NCI-H2171 treated with DMSO at 0.1 percent for 48 hours (cell line): ENCODE data around the gene EGFLAM.
"Not testable (repeated sequence)": the region's sequence is repeated elsewhere in the genome, so short reads cannot be mapped to it uniquely, and the experiment has no call there.

Experiments
- DNase-seq: peaks from one replicate; lab custom pipeline; 2025; lab: John Stamatoyannopoulos, UW

The EGFLAM gene

DNA sequence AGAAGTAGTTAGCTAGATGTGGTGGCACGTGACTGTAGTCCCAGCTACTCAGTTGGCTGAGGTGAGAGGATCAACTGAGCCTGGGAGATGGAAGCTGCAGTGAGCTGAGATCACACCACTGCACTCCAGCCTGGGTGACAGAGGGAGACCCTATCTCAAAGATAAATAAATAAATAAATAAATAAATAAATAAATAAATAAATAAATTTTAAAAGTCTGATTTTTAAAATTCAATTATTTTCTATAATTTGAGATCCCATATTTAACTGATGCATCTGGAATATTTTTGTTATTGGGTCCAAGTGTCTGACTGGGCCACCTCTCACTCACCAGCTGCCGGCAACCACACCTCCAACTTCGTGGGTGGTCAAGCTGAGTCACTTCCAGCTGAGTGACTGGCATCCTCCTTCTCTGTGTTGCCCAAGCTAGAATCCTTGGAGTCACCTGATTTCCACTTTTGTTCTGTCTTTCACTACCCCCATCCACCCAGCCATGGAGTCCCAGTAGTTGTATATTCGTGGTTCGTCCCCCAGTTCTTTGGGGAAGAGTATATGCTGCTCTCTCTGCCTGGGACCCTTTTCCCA, 70.9 kb downstream of the EGFLAM start:
- DNase-seq, result no peak

DNA sequence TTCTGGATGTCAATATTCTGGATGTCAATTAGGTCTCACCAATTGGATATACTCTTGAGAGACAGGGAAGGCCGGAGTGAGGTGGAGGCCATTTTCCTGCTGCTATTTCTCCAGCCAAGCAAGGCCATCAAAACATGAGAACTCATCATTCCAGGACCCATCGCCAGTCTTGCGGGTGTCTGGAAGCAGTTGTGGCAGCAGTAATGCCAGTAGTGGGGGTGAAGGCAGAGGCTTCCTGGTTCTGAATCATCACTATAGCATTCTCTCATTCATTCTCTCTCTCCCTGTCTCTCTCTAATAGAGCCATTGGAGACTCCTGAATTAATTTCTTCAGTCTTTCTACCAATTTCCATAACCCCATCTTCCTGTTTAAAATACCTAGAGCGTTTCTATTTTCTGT, 71.8 kb downstream of the EGFLAM start:
- no peak for DNase-seq

DNA sequence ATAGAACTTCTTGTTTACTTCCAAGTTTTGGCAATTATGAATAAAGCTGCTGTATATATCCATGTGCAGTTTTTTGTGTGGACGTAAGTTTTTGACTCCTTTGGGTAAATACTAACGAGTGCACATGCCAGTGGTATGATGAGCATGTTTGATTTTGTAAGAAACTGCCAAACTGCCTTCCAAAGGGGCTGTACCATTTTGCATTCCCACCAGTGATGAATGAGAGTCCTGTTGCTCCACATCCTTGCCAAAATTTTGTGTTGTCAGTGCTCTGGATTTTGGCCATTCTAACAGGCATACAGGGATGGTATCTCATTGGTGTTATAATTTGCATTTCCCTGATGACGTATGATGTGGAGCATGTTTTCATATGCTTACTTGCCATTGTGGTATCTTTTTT, 73.5 kb downstream of the EGFLAM start:
- no peak for DNase-seq

DNA sequence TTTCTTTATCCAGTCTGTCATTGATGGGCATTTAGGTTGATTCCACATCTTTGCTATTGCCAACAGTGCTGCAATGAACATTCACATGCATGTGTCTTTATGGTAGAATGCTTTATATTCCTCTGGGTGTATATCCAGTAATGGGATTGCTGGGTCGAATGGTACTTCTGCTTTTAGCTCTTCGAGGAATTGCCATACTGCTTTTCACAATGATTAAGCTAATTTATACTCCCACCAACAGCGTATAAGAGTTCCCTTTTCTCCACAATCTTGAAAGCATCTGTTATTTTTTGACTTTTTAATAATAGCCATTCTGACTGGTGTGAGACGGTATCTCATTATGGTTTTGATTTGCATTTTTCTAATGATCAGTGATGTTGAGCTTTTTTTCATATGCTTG, 74.8 kb downstream of the EGFLAM start:
- DNase-seq, result not testable (repeated sequence)

DNA sequence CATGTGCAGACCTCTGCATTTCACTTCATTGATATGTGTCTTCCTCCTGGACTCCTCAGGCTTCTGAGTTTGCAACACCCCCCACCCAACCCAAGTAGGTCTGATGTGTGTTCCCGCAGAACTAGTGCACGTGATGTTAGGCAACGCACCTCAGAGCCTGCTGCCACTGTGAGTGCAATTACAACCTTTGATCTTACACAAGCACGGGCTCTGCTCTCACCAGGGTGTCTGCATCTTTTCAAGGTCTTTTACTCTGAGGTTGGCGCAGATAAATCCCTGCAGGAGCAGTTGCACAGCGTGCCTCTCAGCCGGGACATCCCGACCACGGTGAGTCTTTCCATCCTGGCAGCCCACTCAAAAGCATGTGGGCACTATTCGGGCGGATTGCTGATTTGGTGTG, 80.1 kb downstream of the EGFLAM start:
- DNase-seq, result no peak

DNA sequence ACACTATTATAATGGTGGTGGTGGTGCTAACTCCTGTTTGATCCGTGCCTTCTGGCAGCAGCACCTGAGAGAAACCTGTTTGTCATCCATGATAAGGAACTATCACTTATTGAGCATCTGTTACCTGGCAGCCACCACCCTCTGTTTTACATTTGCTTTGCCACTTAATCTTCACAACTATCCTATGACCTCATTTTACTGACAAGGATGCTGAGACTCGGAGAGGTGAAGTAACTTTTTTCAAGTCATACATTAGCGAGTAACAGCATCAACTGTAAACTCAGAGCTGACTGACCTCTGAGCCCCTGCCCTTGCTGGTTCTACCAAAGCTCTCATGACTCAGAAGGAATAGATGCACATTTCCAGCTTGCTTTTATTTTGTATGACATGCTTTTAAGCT, 81.1 kb downstream of the EGFLAM start:
- DNase-seq, result peak; percentile 70

DNA sequence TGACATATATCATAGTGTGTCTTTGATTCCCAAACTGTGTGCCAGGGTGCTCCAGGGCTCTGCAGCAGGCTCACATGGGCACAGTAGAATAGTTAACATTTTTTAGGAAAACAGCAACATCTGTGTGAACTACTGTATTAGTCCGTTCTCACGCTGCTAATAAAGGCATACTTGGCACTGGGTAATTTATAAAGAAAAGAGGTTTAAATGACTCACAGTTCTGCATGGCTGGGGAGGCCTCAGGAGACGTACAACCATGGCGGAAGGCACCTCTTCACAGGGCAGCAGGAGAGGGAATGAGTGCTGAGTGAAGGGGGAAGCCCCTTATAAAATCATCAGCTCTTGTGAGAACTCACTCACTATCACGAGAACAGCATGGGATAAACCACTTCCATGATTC, 82.7 kb downstream of the EGFLAM start:
- no peak for DNase-seq

DNA sequence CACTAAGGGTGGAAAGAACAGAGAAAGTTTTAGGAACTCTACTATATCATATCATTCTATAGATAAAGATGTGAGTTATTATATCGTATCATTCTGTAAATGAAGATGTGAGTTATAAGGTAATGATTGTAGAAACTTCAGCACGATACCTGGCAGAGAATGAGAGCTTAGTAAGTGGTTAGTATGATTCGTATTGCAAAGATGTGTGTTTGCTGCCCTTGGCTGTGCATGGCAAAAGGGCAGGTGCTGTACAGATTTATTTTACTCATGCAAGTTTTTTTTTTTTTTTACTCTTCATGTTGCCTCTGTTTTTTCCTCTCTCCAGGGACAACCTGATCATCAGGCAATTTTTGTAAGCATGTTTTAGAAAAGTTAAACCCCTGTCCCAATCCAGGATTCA, 83.3 kb downstream of the EGFLAM start:
- peak; percentile 51 for DNase-seq

DNA sequence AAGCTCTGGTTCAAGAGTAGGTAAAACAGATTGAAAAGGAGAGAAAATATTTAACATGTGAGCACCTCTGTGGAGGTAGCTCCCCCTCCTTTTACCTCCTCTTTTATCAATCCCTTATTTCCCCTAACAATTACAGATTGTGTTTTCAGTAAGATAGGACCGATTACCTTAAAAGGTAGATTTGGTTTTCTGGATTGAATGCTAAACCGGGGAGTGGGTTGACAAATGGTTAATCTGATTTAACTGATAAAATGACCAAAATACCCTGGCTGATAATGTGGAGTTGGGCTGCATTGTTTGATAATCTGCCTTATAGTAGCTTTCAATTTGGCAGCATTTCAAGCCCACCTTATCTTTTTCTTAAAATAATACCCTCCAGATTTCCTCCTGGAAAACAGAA, 83.9 kb downstream of the EGFLAM start:
- no peak for DNase-seq

DNA sequence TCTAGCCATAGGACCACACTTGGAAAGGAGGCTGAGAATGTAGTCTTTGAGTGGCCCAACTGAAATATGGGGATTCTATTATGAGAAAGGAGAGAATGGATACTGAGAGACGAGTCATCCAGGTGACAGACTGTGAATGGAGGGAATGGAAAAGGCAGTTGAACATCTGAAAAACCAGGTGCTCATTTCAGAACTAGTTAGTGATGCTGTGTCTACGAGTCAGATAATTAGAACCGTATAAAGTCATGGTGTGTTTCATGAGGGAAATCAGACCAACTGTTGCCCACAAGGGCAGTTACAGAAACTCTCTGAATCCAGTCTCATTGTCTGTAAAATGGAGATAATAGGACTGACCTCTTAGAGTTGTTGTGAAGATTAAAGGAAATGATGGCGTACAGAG, 86.5 kb downstream of the EGFLAM start:
- DNase-seq, result no peak

DNA sequence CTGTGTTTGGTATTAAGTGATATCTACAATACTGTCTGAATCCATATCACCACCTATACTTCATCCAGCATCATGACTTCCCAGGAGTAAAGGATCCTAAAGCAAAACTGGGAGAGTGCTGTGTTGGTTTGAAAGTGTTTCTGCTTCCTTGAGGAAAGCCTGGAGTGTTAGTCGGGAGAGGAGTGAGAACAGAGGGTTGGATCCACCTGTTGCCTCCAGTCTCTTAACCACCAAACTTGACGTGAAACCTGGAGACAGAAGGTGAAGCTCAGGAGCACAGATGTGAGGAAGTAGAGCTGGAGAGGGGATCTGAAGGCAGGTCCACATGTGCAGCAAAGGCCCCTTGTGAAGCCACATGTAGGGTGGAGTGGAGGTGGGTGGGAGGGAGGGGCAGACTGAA, 88.2 kb downstream of the EGFLAM start:
- no peak for DNase-seq

DNA sequence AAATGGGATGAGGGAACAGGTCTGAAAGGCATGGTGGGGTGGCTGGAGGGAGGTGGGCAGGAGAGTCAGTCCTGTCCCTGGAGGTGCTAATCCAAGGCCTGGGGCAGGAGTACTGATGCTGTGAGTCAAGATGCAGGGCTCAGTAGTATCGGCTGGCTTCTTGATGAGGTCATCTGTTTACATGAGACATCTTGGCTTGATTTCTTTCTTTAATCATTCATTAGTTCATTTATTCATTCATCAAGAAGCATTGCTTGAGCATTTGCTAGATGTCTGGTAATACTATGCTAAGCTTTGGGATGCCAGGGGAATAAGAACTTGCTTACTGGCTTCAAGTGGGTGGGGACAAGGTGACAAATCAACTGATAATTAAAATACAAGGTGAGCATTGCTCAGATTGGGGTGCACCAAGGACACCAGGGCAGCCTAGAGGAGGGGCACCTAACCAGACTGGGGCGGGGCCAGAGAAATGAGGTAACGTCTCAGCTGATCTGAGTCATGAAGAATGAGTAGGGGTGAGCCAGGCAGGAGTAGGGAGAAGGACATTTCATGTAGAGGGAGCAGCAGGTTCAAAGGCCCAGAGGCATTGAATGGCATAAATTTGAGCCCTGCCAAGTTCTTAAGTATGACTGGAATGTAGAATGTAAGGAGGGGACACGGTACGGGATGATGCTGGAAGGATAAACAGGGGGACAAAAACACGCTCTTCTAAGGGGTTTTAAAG, 88.8 kb downstream of the EGFLAM start:
- DNase-seq, result no peak

DNA sequence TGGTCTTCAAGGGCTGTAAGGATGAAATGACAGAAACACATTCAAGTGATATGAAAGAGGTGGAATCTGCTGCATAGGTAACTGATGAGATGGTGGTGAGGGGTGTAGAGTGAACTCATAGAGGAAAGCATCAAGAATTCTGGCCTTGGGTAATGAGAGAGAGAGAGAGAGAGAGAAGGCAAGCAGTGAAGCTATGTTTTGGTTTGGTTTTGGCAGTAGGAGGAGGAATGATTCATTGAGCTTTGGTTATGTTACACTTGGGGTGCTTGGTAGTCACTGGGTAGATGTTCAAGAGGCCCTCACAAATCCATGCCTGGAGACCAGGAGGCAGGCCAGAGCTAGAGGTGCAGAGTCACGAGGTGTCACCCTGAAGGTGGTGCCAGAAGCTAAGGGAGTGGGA, 89.5 kb downstream of the EGFLAM start:
- DNase-seq, result no peak

DNA sequence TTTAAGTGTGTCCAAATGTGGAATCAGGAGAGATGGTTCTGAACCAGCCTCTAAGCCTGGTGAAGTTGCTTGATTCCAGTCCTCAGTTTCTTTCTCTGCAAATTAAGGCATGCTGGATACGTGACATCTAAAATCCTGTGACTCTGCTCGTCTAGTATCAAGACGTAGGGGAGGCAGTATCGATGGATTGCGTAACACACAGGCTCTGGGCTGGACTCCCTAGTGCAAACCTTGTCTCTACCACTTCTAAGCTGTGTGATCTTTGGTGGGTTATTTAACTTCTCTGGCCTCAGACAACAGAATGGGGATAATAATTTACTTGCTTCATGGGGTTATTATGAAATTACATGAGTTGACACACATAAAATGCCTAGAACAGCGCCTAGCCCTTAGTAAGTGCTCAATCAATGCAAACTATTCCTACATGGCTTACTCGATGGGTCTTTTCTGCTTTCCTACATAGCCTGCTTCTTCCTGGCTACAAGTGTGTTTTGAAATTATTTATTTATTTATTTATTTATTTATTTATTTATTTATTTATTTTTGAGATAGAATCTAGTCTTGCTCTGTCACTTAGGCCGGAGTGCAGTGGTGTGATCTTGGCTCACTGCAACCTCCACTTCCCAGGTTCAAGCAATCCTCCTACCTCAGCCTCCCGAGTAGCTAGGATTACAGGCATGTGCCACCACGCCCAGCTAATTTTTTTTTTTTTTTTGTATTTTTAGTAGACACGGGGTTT, 102.1 kb downstream of the EGFLAM start:
- DNase-seq, result no peak

DNA sequence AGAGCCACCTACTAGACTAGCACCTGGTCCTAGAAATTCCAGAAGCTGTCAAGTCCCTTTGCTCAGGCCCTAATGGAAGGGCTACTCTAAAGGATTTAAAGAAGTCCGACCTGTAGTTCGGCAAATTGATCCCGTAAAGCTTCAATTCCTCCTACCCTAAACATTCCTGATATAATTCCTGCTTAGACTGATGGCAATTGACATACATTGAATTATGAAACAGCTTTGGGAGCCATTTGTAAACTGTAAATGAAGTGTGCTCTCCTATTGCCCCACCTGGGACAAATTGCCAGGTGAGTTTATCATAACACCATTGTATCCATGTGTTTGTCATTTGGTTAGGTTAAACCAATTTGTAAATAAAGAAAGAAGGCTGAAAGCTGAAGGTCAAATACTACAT, 104.4 kb downstream of the EGFLAM start:
- no peak for DNase-seq

DNA sequence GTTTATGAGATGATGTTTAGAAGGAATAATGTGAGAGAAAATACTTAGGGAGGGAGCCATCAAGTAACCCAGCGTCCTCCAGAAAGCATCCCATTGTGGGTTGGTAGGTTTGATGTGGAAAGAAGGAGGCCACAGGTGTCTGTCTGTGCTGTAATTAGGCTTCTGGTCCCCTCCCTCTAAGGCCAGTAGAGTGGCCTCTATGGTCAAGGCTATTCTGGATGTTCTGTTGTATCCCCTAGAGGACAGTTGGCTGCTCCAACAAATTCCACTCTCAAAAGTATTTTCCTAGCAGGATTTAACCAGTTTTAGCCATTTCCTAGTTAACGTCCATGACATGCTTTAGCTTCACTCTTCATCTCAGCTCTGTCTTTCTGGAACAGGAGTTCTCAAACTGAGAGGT, 106.5 kb downstream of the EGFLAM start:
- DNase-seq, result no peak

DNA sequence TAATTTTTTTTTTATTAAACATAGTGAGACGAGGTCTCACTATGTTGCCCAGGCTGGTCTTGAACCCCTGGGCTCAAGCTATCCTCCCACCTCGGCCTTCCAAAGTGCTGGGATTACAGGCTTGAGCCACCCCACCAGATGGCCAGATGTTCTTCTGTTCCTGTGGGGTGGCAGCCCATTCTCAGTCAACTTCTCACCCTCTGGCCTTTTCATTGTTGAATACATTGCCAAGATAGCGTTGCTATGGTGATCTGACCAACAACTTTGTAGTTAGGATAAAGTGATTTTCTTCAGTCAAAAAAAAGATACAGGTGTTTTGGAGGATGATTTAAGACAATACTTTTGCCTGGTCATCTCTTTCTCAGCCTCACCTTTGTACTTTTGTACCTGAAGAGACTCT, 109.1 kb downstream of the EGFLAM start:
- DNase-seq, result no peak

DNA sequence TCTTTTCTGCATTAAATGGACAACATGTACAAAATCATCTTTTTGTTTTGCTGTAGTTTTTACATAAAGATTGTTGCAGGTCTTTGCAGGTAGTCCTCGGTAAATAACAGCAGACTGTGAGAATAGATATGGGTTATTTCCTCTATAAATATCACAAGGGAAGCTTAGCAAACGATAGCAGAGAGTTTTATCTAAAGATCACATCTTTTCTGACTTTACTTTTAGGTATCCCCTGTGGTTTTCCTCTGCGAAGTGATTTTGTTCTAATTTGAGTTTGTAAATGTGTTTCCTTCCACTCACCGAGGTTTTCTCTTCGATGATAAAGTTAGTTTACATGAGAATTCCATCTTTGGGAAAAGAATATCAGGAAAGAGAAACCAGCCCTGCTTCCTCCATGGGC, 109.6 kb downstream of the EGFLAM start:
- DNase-seq, result no peak

DNA sequence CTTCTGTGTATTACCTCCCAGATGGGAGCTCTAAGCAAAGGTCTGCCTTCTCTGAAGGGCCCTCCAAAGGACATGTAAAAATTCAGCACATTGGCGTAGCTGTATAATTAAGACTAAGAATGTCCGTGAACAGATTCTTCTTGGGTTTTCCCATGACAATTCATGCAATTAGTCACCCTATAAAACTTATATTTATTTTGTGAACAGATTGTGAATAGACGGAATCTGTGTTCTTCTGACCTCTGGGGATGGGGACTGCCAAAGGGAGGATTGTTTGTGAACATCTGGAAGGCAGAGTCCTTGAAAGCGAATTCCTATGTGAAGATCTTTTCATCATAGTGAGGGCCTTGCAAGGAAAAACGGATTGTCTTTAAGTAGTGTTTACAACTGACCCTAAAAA, 111.3 kb downstream of the EGFLAM start:
- peak; percentile 43 for DNase-seq

DNA sequence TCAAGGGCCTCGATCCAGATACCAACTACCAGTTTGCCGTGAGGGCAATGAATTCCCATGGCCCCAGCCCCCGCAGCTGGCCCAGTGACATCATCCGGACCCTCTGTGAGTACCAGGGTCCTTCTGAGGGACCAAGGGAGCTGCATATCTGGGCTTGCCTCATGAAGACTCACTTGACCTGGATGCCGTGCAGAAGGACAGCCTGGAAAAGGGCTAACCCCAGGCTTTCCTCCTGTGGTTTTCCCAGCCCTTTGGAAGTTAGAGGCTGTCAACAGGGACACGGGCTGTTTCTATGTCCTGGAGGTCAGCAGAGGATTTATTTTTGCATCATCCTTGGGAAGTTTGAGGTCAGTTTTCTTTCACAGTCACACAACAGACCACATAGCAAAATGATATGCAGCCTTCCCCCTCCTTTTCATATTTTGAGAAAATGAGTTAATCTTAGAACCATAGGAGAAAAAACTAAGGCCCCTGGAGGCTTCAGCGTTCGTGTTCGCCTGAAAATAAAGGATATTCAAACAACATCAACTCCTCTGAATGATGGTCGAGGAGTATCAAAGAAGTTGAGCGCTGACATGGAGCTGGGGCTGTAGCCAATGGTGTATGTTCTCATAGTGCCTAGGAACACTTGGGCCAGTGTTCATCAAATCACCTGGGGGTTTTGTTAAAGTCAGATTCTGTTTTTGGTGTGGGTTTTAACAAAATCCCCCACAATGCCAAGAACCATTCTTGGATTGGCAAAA, 112.2 kb downstream of the EGFLAM start:
- DNase-seq, result no peak

DNA sequence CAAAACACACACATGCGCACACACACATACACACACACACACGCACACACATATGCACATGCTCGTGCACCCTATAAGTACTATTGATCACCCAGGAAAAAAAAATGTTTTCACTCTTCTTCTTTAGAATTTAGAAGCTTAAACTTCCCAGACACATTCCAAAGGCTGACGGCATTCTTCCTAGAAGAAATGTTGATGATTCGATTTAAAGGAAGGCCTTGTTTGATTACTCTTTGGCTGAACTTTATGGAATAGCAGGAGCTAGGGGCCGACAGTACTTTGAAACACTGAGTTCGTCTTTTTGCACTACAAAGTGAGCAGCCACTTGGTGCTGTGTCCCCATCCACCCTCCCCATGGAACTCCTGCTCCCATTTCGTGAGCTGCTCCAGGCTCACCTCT, 113.2 kb downstream of the EGFLAM start:
- DNase-seq, result no peak

DNA sequence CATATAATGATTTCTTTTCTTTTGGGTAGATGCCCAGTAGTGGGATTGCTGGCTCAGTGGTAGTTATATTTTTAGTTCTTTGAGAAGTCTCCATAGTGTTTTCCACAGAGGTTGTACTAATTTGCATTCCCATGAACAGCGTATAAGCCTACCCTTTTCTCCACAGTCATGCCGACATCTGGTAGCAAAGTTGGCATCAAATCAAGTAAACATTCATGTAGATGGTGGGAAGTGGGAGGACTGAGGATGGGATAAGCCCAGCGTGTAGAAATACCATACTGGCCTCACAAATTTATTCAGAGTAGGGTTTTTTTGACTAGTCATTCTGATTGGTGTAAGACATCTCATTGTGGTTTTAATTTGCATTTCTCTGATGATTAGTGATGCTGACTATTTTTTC, 115.4 kb downstream of the EGFLAM start:
- peak; percentile 58 for DNase-seq

DNA sequence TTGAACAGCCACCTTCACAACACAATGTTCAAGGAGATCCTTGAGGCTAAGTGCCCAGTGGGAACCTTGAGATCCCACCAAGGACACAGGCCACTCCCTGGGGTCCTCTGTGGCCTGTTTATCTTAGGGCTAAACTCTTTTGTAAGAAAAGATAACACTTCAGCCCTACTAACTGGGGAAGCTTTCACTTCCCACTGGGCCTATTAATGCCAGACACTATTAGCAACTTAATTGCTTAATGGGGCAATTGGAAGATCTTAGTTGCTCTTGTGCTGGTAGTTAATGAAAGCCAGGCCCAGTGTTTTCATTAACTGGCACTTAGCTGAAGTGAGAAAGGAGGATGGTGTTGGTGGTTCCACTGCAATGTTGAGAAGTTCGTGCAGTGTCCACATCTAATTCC, 117.1 kb downstream of the EGFLAM start:
- DNase-seq, result no peak
